Adrenal gland (tissue), 5 donors: ENCODE data around the gene HNRNPLL.

Source experiments
- CTCF ChIP-seq, 6 experiments: fragments of 450-650 bp in 4 of 6; fragments of 200-600 bp in 2 of 6; sonication (generic) in 1 of 6; IDR thresholded peaks; 1 replicate in 5 of 6; 2 replicates in 1 of 6; pipeline versions ENCODE4 v1.5.1 to v1.8.0; 2016 to 2021; ENCODE audit warnings: antibody characterized with exemption in 6 of 6, mild to moderate bottlenecking in 2 of 6, moderate library complexity in 1 of 6
- POLR2A ChIP-seq, 2 donors: fragments of 450-650 bp; IDR thresholded peaks; one replicate each; pipeline ENCODE4 v1.6.1; 2017; ENCODE audit warnings: antibody characterized with exemption in 2 of 2, mild to moderate bottlenecking in 2 of 2, moderate library complexity in 1 of 2
- donor health status: DM: no; HTN: no; CAD: no.

DNA sequence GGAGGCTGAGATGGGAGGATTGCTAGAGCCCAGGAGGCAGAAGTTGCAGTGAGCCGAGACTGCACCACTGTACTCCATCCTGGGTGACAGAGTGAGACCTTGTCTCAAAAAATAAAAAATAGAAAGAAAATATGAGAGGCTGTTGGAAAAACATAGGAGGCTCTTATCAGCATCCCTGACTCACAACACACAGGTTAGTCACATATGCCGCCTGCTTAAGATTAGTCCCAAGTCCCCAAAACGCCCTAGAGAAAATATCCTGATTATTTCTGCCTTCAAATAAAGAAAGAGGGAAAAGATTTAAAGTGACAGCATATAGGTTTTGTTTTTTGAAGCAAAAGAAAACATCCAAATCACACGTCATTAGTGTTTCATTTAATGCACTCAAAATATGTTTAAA, 33.3 kb upstream of the HNRNPLL start:
- TF ChIP-seq CTCF (IDR thresholded peaks at IDR 0.05) (no peak), POLR2A (IDR thresholded peaks at IDR 0.05) (no peak)
